ENCODE data around the gene EN1. TPM values are rescaled to one million over a fixed set of nuclear protein-coding genes. Genes with fewer than 3 reads are reported as not detected.

The EN1 gene
- total RNA-seq, 2 experiments from 2014 or later: not detected

GRCh38 chr2:118848381-118849225 lies 1.2 kb upstream of the EN1 start:
- POLR2A ChIA-PET: interaction anchor here (0.7 to 1.3 kb wide), 2 partner anchors 9 to 10 kb away, joined by 3 to 5 read pairs; no protein-coding TSS in a partner anchor
- Histone ChIP-seq H3K36me3 (ENCODE audit: insufficient read depth, low read length) (no peaks in the 10 kb centered on the region), H3K27me3 (ENCODE audit: control insufficient read depth in 1 of 2, insufficient read depth in 2 of 2, low read length in 2 of 2) (peaks cover 86 to 90% of the 10 kb centered on the region in 2 experiments), H3K4me1 (ENCODE audit: insufficient read depth, low read length) (peaks cover 40% of the 10 kb centered on the region), H3K9me3 (ENCODE audit: control insufficient read depth in 1 of 2, insufficient read depth in 1 of 2, low read length in 2 of 2) (peaks cover 0 to 55% of the 10 kb centered on the region in 2 experiments), H3K4me3 (ENCODE audit: low read length) (no peak overlapping the region), H3K27ac (ENCODE audit: low read depth in 1 of 2, low read length in 2 of 2) (no peak overlapping the region)
- peak overlapping the region; percentile 48 for H3K4me3 Mint-ChIP-seq
- H3K27ac Mint-ChIP-seq: peak overlapping the region; percentile 39
- TF ChIP-seq CTCF (IDR thresholded peaks at IDR 0.05): no peak
- H3K4me1 Mint-ChIP-seq (ENCODE audit: low read depth): peaks cover 39% of the 10 kb centered on the region
- ATAC-seq (ENCODE audit: poor library complexity) (no peak), DNase-seq (no peak)
- peaks cover 91% of the 10 kb centered on the region for H3K27me3 Mint-ChIP-seq
- CTCF ChIA-PET: no interaction called here
- intact Hi-C loops (cut with DNase I, micrococcal nuclease): no loop called here
- H3K9me3 Mint-ChIP-seq: no peaks in the 10 kb centered on the region
- no peaks in the 10 kb centered on the region for H3K36me3 Mint-ChIP-seq (ENCODE audit: low read depth)

- no peaks in the 10 kb centered on the region for H3K36me3 Mint-ChIP-seq (ENCODE audit: low read depth)
- H3K27me3 Mint-ChIP-seq: peaks cover 91% of the 10 kb centered on the region
- POLR2A ChIA-PET: interaction anchor here (0.6 to 1.0 kb wide), 2 partner anchors 8 to 506 kb away, joined by 4 to 6 read pairs; no protein-coding TSS in a partner anchor
- H3K4me3 Mint-ChIP-seq: no peak overlapping the region
- H3K27ac Mint-ChIP-seq: peak overlapping the region; percentile 39
- H3K4me1 ChIP-seq (ENCODE audit: insufficient read depth, low read length): peaks cover 40% of the 10 kb centered on the region
- peak; percentile 35 for ATAC-seq (ENCODE audit: poor library complexity)
- H3K27me3 ChIP-seq (ENCODE audit: control insufficient read depth in 1 of 2, insufficient read depth in 2 of 2, low read length in 2 of 2): peaks cover 86 to 88% of the 10 kb centered on the region in 2 experiments
- intact Hi-C loops (cut with DNase I, micrococcal nuclease): no loop called here
- H3K9me3 ChIP-seq (ENCODE audit: control insufficient read depth in 1 of 2, insufficient read depth in 1 of 2, low read length in 2 of 2): peaks cover 0 to 53% of the 10 kb centered on the region in 2 experiments
- no peaks in the 10 kb centered on the region for H3K36me3 ChIP-seq (ENCODE audit: insufficient read depth, low read length)
- CTCF ChIA-PET: no interaction called here
- H3K4me1 Mint-ChIP-seq (ENCODE audit: low read depth): peaks cover 46% of the 10 kb centered on the region
- no peak for DNase-seq
- TF ChIP-seq CTCF (IDR thresholded peaks at IDR 0.05): no peak
- no peak overlapping the region for H3K4me3 ChIP-seq (ENCODE audit: low read length)
- no peak overlapping the region for H3K27ac ChIP-seq (ENCODE audit: low read depth in 1 of 2, low read length in 2 of 2)
- no peaks in the 10 kb centered on the region for H3K9me3 Mint-ChIP-seq
Measured at GRCh38 chr2:118847762-118848172, 319 bp upstream of the EN1 start.

- no peaks in the 10 kb centered on the region for H3K9me3 Mint-ChIP-seq
- DNase-seq (no peak), ATAC-seq (ENCODE audit: poor library complexity) (no peak)
- Histone ChIP-seq H3K4me1 (ENCODE audit: insufficient read depth, low read length) (peaks cover 52% of the 10 kb centered on the region), H3K27me3 (ENCODE audit: control insufficient read depth in 1 of 2, insufficient read depth in 2 of 2, low read length in 2 of 2) (peaks cover 80 to 89% of the 10 kb centered on the region in 2 experiments), H3K27ac (ENCODE audit: low read depth in 1 of 2, low read length in 2 of 2) (no peak overlapping the region), H3K36me3 (ENCODE audit: insufficient read depth, low read length) (no peaks in the 10 kb centered on the region), H3K4me3 (ENCODE audit: low read length) (no peak overlapping the region), H3K9me3 (ENCODE audit: control insufficient read depth in 1 of 2, insufficient read depth in 1 of 2, low read length in 2 of 2) (peaks cover 0 to 52% of the 10 kb centered on the region in 2 experiments)
- peaks cover 90% of the 10 kb centered on the region for H3K27me3 Mint-ChIP-seq
- ChIA-PET POLR2A (no interaction called here), CTCF (interaction anchor here (1.1 kb wide), 1 partner anchor 9 kb away, joined by 3 read pairs; no protein-coding TSS in a partner anchor)
- intact Hi-C loops (cut with DNase I, micrococcal nuclease): no loop called here
- H3K36me3 Mint-ChIP-seq (ENCODE audit: low read depth): no peaks in the 10 kb centered on the region
- TF ChIP-seq CTCF (IDR thresholded peaks at IDR 0.05): no peak
- no peak overlapping the region for H3K27ac Mint-ChIP-seq
- H3K4me3 Mint-ChIP-seq: no peak overlapping the region
- H3K4me1 Mint-ChIP-seq (ENCODE audit: low read depth): peaks cover 49% of the 10 kb centered on the region
Measured at GRCh38 chr2:118846442-118846952, 951 bp downstream of the EN1 start.
